Lower lobe of right lung (tissue), 2 donors: ENCODE results near the gene PEX11B. TPM values are rescaled to one million over a fixed set of nuclear protein-coding genes. Genes with fewer than 3 reads are reported as not detected.

Experiments
- ATAC-seq, 2 donors: fragments of 200-7000 bp; cut with Tn5 transposase; one replicate each; pipeline ENCODE4 v1.9.1; 2020 to 2022; ENCODE audit warnings: mild to moderate bottlenecking in 2 of 2, moderate library complexity in 2 of 2
- DNase-seq: peaks from one replicate; pipeline ENCODE4 v3.0.0-alpha.2; 2020
- H3K27ac ChIP-seq: fragments of 200-600 bp; one replicate; pipeline ENCODE4 v1.8.0; 2022
- H3K27me3 ChIP-seq: fragments of 200-600 bp; one replicate; pipeline ENCODE4 v1.8.0; 2022; ENCODE audit warnings: low read depth
- H3K36me3 ChIP-seq: fragments of 200-600 bp; one replicate; pipeline ENCODE4 v1.8.0; 2022; ENCODE audit warnings: mild to moderate bottlenecking
- H3K4me1 ChIP-seq: fragments of 200-600 bp; one replicate; pipeline ENCODE4 v1.8.0; 2022
- H3K4me3 ChIP-seq: fragments of 200-600 bp; one replicate; pipeline ENCODE4 v1.8.0; 2022; ENCODE audit warnings: mild to moderate bottlenecking
- H3K9me3 ChIP-seq: fragments of 200-600 bp; one replicate; pipeline ENCODE4 v1.8.0; 2022
- CTCF ChIP-seq: fragments of 200-600 bp; IDR thresholded peaks from one replicate; pipeline ENCODE4 v1.8.0; 2022; ENCODE audit warnings: antibody characterized with exemption, mild to moderate bottlenecking
- intact Hi-C: fragments of 100-400 bp; cut with DNase I; formaldehyde crosslinking; loops from one replicate; pipeline ENCODE4 v1.11.0; 2022
- total RNA-seq: library from RNA; stranded (reverse); fragmentation: NEBNext Ultra II Directional; extraction: Animal tissue kit (Norgen Biotek cat#: 25700); gene quantifications from one replicate; pipeline ENCODE4 v1.2.1, GENCODE V29; 2021
- donor health status: DM: no; HTN: yes; CAD: no; lungs with severe emphysema.

PEX11B gene
- total RNA-seq, 1 donor from 2014 or later: 28.6 TPM

- no peak for TF ChIP-seq CTCF
- Histone ChIP-seq H3K36me3 (peaks cover 25% of the 10 kb centered on the region), H3K27me3 (no peaks in the 10 kb centered on the region), H3K4me1 (no peaks in the 10 kb centered on the region), H3K4me3 (no peak overlapping the region), H3K27ac (no peak overlapping the region), H3K9me3 (no peaks in the 10 kb centered on the region)
- ATAC-seq (peak in 1 of 2 donors; percentile 43), DNase-seq (no peak)
- intact Hi-C loops: no loop called here
Measured at GRCh38 chr1:145947551-145947950, 29.0 kb upstream of the PEX11B start.

- H3K27me3 ChIP-seq: no peaks in the 10 kb centered on the region
- intact Hi-C loops: no loop called here
- no peaks in the 10 kb centered on the region for H3K9me3 ChIP-seq
- H3K36me3 ChIP-seq: peaks cover 36% of the 10 kb centered on the region
- TF ChIP-seq CTCF: no peak
- H3K27ac ChIP-seq: no peak overlapping the region
- no peak for DNase-seq
- no peak overlapping the region for H3K4me3 ChIP-seq
- H3K4me1 ChIP-seq: no peaks in the 10 kb centered on the region
- no peak for ATAC-seq
Measured at GRCh38 chr1:145946477-145946986, 28.0 kb upstream of the PEX11B start.

GRCh38 chr1:145944532-145944931 lies 26.0 kb upstream of the PEX11B start:
- ATAC-seq (no peak), DNase-seq (no peak)
- H3K27ac ChIP-seq: no peak overlapping the region
- H3K27me3 ChIP-seq: no peaks in the 10 kb centered on the region
- H3K4me3 ChIP-seq: no peak overlapping the region
- H3K4me1 ChIP-seq: no peaks in the 10 kb centered on the region
- H3K36me3 ChIP-seq: peaks cover 51% of the 10 kb centered on the region
- no peak for TF ChIP-seq CTCF
- no peaks in the 10 kb centered on the region for H3K9me3 ChIP-seq
- intact Hi-C loops: no loop called here

- Histone ChIP-seq H3K4me3 (no peak overlapping the region), H3K9me3 (no peaks in the 10 kb centered on the region), H3K27ac (no peak overlapping the region), H3K27me3 (no peaks in the 10 kb centered on the region), H3K4me1 (no peaks in the 10 kb centered on the region), H3K36me3 (peaks cover 61% of the 10 kb centered on the region)
- intact Hi-C loops: no loop called here
- DNase-seq: no peak
- no peak for TF ChIP-seq CTCF
- no peak for ATAC-seq
Measured at GRCh38 chr1:145942871-145943270, 24.4 kb upstream of the PEX11B start.

GRCh38 chr1:145942405-145942804 lies 23.9 kb upstream of the PEX11B start:
- DNase-seq: no peak
- H3K27ac ChIP-seq: no peak overlapping the region
- no peaks in the 10 kb centered on the region for H3K27me3 ChIP-seq
- H3K4me3 ChIP-seq: no peak overlapping the region
- H3K9me3 ChIP-seq: no peaks in the 10 kb centered on the region
- no peak for TF ChIP-seq CTCF
- no peak for ATAC-seq
- intact Hi-C loops: no loop called here
- H3K4me1 ChIP-seq: no peaks in the 10 kb centered on the region
- peaks cover 64% of the 10 kb centered on the region for H3K36me3 ChIP-seq

- no peak for TF ChIP-seq CTCF
- Histone ChIP-seq H3K9me3 (no peaks in the 10 kb centered on the region), H3K27me3 (no peaks in the 10 kb centered on the region), H3K36me3 (peaks cover 82% of the 10 kb centered on the region), H3K4me3 (no peak overlapping the region), H3K27ac (no peak overlapping the region), H3K4me1 (peaks cover 9% of the 10 kb centered on the region)
- no peak for ATAC-seq
- DNase-seq: no peak
- intact Hi-C loops: no loop called here
Measured at GRCh38 chr1:145937436-145937835, 18.9 kb upstream of the PEX11B start.
